22Rv1 (cell line): ENCODE results near the gene GCGR.

ENCODE experiments used
- CTCF ChIP-seq: fragments of 450-650 bp; IDR thresholded peaks from 2 replicates; pipeline ENCODE4 v1.5.1; 2017; ENCODE audit warnings: mild to moderate bottlenecking
- ZFX ChIP-seq: fragments of 450-650 bp; IDR thresholded peaks from 2 replicates; pipeline ENCODE4 v1.6.1; 2017; ENCODE audit warnings: antibody characterized with exemption, borderline replicate concordance

- TF ChIP-seq CTCF (no peak), ZFX (no peak)
Measured at GRCh38 chr17:81794074-81794476, 9.9 kb upstream of the GCGR start.
